H1 (cell line): Measurements from ENCODE around the gene TSPAN15. TPM values are rescaled to one million over a fixed set of nuclear protein-coding genes. Genes with fewer than 3 reads are reported as not detected.

ENCODE experiments used
- CTCF ChIP-seq, 3 experiments: IDR thresholded peaks; 1 replicate in 2 of 3; 2 replicates in 1 of 3; pipeline versions ENCODE4 v1.5.1 to v1.6.1; 2011; ENCODE audit warnings: low read length in 3 of 3, mild to moderate bottlenecking in 3 of 3, inconsistent platforms in 2 of 3, low read depth in 1 of 3, moderate library complexity in 1 of 3; ENCODE audit not compliant: insufficient read depth in 1 of 3; ENCODE audit errors: control extremely low read depth in 1 of 3
- E2F6 ChIP-seq: IDR thresholded peaks from 2 replicates; pipeline ENCODE4 v1.6.1; 2012; ENCODE audit warnings: inconsistent platforms
- EP300 ChIP-seq, 2 experiments: IDR thresholded peaks; 1 replicate in 1 of 2; 2 replicates in 1 of 2; pipeline ENCODE4 v1.6.1; 2011 to 2012; ENCODE audit warnings: low read depth in 2 of 2, low read length in 2 of 2, mild to moderate bottlenecking in 2 of 2, borderline replicate concordance in 1 of 2, inconsistent platforms in 1 of 2, moderate library complexity in 1 of 2
- JUND ChIP-seq: IDR thresholded peaks from 2 replicates; pipeline ENCODE4 v1.6.1; 2011; ENCODE audit warnings: mild to moderate bottlenecking, improper control_type of control experiment, low read length
- POU5F1 ChIP-seq: IDR thresholded peaks from 2 replicates; pipeline ENCODE4 v1.6.1; 2011; ENCODE audit warnings: low read depth, mild to moderate bottlenecking, low read length, moderate library complexity
- SP2 ChIP-seq: IDR thresholded peaks from 2 replicates; pipeline ENCODE4 v1.6.1; 2012; ENCODE audit warnings: mild to moderate bottlenecking, low read length, inconsistent platforms
- YY1 ChIP-seq: IDR thresholded peaks from 2 replicates; pipeline ENCODE4 v1.6.1; 2011; ENCODE audit warnings: low read depth, mild to moderate bottlenecking, low read length
- polyA plus RNA-seq, 7 experiments: library from polyadenylated mRNA; depleted of rRNA in 3 of 7; stranded (reverse) in 5 of 7; unstranded in 2 of 7; fragments of >200 nt in 5 of 7; fragments of 200-250 nt in 2 of 7; gene quantifications; 1 replicate in 5 of 7; 2 replicates in 1 of 7; 4 replicates in 1 of 7; pipeline versions ENCODE4 v1.2.1 to v1.2.3, GENCODE V29; 2011 to 2013; ENCODE audit warnings: missing spikeins in 2 of 7, mixed read lengths in 2 of 7
- total RNA-seq: library from RNA; stranded (reverse); fragmentation: NEBNext Ultra II Directional; extraction: Animal tissue kit (Norgen Biotek cat#: 25700); gene quantifications from 2 replicates; pipeline ENCODE4 v1.2.1, GENCODE V29; 2021

TSPAN15 gene
- total and polyA plus RNA-seq, 2 of the 8 experiments (the other 6 are each of a cell fraction or from before 2014, with no cell fraction given), result 9.7 to 20.0 TPM

- TF ChIP-seq JUND (no peak), SP2 (no peak), YY1 (no peak), E2F6 (no peak), POU5F1 (no peak), EP300 (IDR thresholded peaks at IDR 0.05; ENCODE audit: borderline replicate concordance in 1 of 2, low read depth in 2 of 2, low read length in 2 of 2) (no peak), CTCF (IDR thresholded peaks at IDR 0.05; ENCODE audit: control extremely low read depth in 1 of 3, insufficient read depth in 1 of 3, low read depth in 1 of 3, low read length in 3 of 3) (no peak)
Observed at GRCh38 chr10:69406302-69406811, 44.9 kb upstream of the TSPAN15 start (continued).
